GM18520 (cell line): ENCODE results near the gene CEND1.
A peak's percentile ranks its signal among the peaks of the same experiment; 100 is the strongest.

Source experiments
- ATAC-seq: cut with Tn5 transposase; IDR thresholded peaks from one replicate; pipeline ENCODE4 v1.9.1; 2021; ENCODE audit not compliant: unreplicated experiment

CEND1 gene

DNA sequence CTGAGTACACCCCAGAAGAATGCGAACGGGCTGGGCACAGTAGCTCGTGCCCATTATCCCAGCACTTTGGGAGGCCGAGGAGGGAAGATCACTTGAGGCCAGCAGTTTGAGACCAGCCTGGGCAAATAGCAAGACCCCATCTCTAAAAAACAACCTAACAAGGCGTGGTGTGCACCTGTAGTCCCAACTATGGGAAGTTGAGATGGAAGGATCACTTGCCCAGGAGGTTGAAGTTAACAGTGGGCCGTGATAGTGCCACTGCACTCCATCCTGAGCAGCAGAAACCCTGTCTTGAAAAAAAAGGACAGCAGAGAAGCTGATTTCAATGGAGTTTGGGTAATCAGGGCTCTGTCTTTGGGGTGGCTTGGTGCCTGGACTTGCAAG, 23.2 kb upstream of the CEND1 start:
- no peak for ATAC-seq

DNA sequence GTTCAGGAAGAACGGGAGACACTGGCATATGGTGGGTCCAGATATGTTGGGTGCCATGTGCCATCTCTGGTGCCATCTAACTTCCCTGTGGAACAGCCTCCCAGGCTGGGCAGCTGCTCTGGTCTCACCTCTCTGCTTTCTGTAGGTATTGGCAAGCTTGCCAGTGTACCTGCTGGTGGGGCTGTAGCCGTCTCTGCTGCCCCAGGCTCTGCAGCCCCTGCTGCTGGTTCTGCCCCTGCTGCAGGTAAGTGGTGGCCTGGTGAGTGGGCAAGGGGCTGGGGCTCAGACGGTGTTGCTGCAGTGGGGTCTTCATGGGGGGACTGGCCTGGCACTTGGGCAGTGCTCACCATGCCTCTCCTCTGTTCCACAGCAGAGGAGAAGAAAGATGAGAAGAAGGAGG, 22.5 kb upstream of the CEND1 start:
- no peak for ATAC-seq

DNA sequence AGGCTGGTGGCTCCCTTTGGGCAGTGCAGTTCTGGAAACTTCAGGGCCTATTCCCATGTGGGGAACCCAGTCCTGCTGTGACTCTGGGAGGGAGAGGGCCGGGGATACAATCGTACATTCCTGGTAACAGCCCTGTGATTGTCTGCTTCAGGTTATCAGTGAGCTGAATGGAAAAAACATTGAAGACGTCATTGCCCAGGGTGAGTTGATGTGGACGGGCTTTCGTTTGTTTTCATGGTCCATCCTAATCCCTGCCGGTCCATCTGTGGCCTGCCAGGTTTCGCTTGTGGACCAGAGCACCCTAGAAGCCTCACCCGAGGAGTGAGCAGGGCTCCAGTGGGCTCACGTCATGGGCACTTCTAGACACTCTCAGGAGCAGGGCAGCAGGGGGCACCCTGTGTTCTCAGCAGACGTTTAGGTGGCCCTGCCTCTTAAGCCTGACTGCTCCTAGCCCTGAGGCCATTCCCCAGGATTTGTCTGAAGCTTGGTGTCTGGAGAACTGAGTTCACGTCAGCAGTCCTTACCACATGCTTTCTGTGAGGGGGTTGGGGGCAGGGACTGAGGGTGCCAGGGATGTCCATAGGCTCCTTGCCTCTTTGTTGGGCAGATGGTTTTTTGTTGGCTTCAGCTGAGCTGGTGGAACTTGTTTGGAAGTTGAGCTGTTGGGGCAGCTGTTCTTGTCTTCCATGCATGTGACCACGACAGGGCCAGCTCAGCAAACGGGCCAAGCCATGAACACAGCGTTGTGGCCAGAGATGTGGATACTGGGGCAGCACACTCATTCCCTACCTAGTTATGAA, 21.8 kb upstream of the CEND1 start:
- no peak for ATAC-seq

DNA sequence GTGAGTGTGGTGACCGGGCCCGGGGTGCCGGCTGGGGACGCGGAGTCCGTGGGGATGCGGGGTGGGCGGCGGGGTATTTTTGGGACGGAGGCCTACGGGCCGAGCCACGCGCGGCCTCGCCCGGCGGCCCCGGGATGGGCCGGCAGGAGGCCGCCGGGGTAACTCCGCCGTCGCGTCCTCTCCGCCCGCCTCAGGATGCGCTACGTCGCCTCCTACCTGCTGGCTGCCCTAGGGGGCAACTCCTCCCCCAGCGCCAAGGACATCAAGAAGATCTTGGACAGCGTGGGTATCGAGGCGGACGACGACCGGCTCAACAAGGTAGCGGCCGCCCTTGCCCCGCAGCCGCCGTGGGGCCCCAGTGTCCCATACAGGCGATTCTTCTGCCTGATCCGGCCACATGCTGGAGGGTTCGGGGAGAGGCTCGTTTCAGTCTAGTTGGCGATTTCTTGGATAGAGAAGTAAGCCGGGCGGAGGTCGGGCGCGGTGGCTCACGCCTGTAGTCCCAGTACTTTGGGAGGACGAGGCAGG, 20.2 kb upstream of the CEND1 start:
- ATAC-seq = no peak

DNA sequence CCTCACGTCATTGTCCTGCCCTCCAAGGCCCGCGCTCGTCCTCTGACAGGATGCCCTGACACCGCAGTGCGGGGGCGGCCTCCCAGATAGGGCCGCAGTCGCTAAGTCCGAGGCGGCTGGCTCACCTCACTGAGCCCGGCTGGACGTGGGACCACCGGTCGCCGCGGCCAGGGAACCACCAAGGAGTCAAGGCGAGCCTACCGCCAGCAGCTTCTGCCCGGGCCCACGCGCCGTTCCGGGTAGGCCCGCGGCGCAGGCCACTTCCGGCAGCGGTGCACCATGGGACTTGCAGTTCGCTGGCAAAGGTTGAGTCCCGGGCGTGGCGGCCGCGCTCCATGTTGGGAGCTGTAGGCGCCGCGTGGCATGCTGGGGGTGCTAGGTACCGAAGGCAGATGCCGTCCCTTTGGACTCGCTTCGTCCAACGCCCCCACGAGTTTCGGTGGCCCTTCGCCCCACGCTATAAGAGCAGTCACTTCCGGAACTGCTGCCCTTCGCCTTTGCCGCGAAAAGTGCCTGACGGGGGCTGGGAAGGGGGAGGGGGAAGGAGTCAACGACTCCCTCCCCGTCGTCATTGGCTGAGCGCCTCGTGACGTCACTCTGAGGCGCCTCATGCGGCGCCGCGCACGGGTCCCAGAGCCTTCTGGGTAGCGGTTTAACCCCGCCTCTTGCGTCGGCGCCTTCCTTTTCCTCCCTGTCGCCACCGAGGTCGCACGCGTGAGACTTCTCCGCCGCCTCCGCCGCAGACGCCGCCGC, 19.6 kb upstream of the CEND1 start, which contains the start of gene RPLP2:
TSS of gene RPLP2 (plus strand) at position 681 of the 753 bp plus-strand sequence. CDS start 268 bp downstream, outside the sequence.
- ATAC-seq = peak; percentile 64

DNA sequence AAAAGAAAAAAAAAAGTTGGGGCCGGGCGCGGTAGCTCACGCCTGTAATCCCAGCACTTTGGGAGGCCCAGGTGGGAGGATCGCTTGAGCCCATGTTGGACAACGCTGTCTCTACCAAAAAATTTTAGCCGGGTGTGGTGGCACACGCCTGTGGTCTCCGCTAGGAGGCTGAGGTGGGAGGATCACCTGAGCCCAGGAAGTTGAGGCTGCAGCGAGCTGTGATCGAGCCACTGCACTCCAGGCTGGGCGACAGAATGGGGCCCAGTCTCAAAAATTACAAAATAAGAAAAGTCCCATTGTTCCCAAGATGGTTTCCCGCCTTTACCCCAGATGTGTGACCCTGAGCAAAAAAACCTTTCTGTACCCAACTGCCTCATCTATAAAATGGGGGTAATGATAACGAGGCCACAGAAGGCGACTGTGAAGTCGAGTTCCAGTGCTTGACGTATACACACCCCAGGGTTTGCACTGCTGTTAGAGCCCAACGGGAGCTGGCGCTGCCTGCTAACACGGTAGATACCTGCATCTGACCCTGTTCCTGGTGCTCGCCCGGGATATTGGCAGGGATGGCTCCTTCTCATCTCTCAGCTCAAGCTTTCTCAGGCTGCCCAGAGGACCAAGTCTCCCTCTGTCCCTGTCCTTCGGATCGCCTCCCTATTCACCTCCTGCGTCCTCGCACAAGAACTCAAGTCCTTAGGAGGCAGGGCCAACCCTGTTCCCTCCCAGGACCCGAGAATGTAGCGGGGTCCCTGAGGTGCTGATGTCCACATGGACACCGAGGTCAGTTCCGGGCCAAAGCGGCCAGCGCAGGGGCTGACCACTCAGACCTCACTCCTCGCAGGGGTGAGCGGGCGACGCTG, 18.8 kb upstream of the CEND1 start:
- ATAC-seq = no peak

DNA sequence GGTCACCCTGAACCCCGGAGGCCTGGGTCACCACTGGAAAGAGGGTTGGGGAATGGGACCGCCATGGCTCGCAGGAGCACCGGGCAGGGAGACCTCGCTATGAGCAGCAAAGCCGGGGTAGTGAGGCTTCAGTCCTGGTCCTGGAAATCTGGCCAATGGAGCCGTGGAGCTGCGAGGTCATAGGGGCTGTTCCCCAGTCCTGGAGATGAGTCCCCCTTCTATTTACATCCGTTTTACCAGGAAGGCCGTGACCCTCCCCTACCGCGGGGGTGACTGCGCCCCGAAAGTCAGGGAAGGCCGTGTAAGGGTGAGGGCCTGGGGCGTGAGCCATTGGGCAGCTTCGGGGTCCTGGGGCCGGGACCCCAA, 14.7 kb upstream of the CEND1 start:
- ATAC-seq = no peak

DNA sequence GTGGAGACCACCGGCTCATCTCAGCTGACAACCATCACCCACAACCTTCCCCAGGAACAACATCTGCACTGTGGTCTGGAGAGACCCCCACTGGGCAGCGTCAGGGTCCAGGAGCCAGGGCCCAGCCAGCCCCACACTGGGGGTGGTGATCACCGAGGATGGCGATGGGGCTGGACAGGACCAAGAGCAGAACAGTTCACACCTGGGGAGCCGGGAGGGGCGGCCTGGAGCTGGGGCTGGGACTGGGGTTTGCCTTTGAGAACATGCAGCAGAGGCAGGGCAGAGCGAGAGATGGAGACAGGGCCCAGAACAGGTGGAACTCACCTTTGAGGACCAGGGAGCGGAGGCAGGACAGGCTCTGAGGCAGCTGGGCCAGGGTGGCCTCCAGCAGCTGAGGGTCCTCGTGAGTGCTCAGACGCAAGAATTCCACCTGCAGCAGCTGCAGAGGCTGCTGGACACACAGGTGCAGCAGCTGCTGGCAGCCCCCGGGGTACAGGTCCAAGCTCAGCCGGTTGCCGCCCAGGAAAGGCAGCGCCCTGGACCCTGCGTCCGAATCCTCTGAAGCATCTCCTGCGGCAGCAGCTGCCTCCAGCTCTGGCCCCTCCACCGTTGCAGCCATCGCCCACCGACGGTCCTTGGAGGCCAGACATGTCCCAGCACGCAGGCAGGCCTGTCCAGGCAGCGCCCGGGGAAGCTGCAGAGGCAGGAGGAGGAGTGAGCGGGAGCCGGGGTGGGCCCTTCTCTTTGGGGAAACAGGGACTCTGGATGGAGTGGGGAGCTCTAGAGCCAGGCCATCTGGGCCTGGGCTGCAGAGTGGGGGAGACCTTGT, 14.1 kb upstream of the CEND1 start:
- no peak for ATAC-seq

DNA sequence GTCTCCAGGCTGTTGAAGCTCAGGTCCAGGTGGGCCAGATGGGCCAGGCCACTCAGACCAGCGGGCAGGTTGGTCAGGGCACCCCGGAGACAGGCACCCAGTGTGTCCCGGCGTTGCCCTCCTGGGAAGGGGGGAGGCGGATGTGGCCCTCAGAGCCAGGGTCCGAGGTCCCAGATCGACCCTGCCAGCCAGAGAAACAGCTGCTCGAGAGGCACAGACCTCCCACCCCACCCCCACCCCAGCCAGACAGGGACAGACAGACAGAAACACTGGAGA, 13.5 kb upstream of the CEND1 start:
- ATAC-seq = no peak

DNA sequence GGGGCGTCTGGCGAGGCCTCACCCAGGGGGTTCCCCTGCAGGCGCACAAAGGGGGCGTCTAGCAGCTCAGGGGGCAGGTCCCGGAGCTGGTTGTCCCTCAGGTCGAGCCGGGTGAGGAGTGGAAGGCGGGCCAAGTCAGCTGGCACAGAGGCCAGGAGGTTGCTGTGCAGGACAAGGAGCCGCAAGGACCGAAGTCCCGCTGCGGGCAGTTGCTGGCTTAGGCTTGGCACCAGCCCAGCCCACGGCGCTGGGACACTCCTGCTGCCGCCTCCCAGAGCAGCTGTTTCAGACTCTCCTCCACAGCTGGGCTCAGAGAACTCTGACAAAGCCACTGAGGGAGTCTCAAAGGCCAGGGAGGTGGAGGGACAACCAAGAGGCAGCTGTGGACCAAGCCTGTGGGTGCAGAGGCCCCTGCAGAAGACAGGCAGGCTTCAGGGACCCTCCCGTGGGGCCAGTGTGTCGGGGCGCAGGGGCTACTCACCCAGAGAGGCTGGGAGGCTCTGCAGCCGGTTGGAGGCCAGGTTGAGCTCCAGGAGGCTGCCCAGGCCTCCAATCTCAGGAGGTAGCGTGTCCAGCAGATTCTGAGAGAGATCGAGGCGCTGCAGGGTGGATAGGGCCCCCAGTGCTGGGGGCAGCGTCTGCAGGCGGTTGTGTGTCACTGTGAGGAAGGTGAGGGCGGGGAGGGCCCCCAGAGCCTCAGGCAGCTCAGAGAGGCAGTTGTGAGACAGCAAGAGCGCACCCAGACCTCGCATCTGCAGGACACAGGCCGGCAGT, 13.0 kb upstream of the CEND1 start:
- ATAC-seq = no peak

DNA sequence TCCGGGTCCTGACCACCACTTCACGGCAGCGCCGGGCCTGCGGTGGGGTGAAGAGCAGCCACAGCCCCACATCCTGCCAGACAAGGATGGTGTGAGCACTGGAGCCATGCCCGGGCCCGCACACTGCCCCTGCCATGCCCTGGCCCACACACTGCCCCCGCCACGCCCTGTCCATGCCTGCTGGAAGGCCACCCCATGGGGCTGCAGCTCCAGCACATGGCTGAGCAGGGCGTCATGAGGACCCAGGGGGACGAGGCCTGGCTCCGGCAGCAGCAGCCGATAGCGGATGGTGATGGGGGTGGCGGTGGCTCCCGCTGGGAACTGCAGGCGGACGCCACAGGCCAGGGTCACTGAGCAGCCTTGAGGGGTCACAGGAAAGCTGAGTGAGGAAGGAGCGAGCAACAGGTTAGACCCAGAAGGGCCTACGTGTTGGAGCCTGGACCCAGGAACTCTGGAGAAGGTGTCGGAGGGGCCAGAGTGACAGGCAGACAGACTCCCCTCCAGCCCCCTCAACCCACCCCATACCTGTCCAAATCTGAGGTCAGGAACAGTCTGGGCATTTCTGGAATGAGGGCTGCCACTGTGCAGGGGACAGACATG, 12.2 kb upstream of the CEND1 start:
- no peak for ATAC-seq

DNA sequence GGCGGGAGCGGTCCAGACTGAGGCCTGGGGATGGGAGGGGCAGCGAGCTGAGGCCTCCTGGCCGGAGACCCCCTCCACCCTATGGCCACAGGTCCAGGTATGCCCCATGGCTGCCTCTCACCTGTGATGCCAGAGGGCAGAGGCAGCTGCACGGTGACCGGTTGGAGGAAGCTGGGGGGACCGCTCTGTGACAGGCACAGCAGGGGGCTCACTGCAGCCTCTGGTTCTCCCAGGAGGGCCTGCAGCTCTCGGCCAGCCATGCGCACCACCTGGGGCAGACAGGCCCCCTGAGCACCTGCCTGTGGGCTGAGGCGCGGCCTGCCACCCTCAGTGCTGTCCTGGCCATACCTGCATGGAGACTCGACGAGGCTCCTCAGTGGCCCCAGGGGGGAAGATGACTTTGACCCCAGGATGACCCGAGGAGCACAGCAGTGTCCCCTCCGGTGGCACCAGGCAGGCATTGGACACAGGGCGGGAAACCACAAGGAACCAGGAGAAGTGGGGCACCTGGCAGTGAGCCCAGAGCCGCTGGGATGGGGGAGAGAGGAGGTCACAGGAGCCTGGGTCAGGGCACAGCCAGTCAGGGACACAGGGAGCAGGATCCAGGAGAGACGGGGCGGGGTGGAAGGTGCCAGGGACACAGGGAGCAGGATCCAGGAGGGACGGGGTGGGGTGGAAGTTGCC, 11.3 kb upstream of the CEND1 start:
- no peak for ATAC-seq

DNA sequence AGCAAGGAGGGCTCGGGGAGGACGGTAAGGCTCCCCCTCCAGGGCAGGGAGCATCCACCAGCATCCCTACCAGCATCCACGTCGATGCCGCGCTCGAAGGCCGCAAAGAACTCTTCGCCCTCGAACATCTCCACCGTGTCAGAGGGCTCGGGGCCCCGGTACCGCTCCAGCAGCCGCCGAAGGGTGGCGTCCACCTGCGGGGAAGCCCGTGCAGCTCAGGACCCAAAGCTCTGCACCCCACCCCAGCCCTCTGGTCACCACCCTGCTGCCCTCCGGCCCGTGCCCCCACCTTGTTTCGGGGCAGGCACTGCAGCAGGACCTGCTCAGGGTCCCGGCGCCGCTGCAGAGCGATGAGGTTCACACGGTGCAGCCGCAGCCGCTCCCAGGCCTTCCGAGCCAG, 10.6 kb upstream of the CEND1 start:
- ATAC-seq = no peak

DNA sequence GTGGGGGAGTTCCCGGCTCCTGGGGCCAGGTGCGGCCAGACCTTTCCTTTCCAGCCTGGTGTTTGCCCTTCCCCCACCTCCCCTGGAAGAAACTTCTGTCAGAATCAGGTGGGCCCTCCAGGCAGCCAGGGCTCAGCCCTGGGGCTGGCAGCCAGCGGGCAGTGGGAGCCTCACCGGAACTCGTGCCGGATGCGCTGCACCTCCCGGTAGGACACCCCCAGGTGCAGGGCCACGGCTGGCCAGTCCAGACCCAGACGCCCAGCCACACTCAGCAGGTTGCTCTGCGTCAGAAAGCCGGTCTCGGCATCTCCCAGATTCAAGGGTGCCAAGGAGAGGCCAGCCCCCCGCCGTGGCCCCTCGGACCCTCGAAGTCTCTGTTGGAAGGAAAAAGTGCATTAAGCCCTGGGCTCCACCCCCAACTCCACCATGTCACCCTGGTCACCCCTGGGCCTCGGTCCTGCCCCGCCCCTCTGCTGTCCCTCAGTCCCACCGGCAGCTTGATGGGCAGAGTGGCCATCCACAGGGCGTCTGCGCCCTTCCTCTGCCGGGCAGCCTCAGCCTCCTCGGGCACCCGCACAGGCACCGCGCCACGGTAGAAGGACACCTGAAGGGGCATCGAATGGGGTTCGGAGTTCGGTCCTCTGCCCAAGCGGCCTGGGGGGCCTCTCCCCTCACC, 9.9 kb upstream of the CEND1 start:
- ATAC-seq = no peak

DNA sequence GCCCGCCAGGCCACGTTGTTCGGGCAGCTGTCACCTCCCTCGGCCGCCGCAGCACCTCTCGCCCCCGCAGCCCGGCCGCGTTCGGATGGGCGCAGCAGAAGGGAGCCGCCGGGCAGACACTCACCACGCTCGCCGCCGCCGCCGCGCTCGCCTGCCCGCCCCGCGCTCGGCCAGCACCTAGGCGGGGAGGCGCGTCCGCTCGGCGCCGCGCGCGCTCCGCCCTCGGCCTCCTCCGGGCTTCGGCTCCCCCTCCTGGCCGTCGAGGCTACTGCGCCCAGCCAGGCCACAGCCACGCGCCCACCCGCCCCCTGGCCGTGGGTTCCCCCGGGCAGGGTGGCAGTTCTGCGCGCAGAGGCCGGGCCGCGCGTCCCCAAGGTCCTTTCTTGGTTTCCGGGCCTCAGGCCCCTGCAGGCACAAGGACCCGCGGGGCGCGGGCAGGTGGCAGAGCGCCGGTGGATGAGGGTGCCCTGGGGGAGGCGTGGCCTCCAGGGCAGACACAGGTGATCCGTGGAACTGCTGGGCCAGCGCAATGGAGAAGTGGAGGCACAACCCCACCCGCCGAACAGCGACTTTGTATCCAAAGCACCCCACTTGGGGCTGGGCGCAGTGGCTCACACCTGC, 8.3 kb upstream of the CEND1 start, which contains the start of gene SLC25A22:
TSS of gene SLC25A22 (minus strand) at position 189 of the 621 bp plus-strand sequence. CDS start 3,275 bp downstream, outside the sequence.
- ATAC-seq = peak; percentile 51

DNA sequence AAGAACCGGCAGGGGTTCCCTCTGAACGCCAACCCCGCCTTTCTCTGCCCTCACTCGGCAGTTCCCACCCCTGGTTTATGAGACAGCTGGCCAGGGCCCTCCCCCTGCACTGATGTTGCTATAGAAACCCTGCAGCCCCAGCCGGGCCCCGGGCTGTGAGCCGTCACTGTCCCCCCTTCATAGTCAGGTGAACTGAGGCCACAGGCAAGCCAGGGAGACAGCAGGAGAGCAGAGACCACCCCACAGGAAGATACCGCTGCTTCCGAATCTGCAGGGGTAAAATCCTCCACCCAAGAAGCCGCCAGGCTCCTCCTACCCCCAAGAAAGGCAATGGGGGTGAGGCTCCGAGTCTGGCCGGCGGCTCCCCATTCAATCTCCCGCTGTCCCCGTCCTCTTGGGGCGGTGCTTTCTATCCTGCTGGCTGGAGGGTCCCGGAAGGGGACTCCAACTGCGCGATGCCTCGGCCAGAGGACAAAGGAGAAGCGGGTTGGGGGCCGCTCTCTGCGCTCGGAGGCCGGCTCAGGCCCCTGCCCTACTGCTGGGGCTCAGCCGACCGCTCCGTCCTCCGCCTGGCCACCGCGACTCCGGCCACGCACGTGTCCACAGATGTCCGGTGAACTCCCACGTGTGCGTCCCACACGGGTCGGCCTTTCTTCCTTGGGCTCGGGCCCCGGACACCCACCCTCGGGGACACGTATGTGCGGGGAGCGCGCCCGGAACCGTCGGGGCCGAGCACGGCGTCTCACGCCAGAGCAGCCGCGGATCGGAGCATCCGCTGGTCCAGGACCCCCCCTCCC, 7.6 kb upstream of the CEND1 start:
- ATAC-seq = peak; percentile 21
